Astrocyte (in vitro differentiated cells and primary cell): ENCODE measurements around the gene CLDN22. TPM values are rescaled to one million over a fixed set of nuclear protein-coding genes. Genes with fewer than 3 reads are reported as not detected.

Experiments
- DNase-seq: peaks from one replicate; pipeline ENCODE4 v3.0.0-alpha.2; 2010; ENCODE audit warnings: low read depth
- FAIRE-seq: peaks from 2 replicates; lab custom pipeline; 2011; peaks lifted over from hg19 to GRCh38; lab: Jason Lieb, UNC
- H2AFZ ChIP-seq: 2 replicates; pipeline ENCODE4 v1.6.0; 2012; ENCODE audit warnings: low read depth, low read length, inconsistent platforms
- H3K27ac ChIP-seq: 2 replicates; pipeline ENCODE4 v1.5.1; 2011; ENCODE audit warnings: low read depth, low read length, inconsistent platforms
- H3K27me3 ChIP-seq: 2 replicates; pipeline ENCODE4 v1.6.0; 2011; ENCODE audit warnings: low read length, inconsistent platforms; ENCODE audit not compliant: insufficient read depth
- H3K36me3 ChIP-seq: 2 replicates; pipeline ENCODE4 v1.5.1; 2011; ENCODE audit warnings: low read length, inconsistent platforms; ENCODE audit not compliant: insufficient read depth
- H3K4me1 ChIP-seq: 2 replicates; pipeline ENCODE4 v1.5.1; 2011; ENCODE audit warnings: low read length, inconsistent platforms; ENCODE audit not compliant: insufficient read depth
- H3K4me2 ChIP-seq: 2 replicates; pipeline ENCODE4 v1.6.0; 2012; ENCODE audit warnings: low read length, inconsistent platforms
- H3K4me3 ChIP-seq: 2 replicates; pipeline ENCODE4 v1.5.1; 2011; ENCODE audit warnings: low read depth, mild to moderate bottlenecking, low read length, inconsistent platforms; ENCODE audit not compliant: insufficient read depth
- H3K79me2 ChIP-seq: 2 replicates; pipeline ENCODE4 v1.6.0; 2012; ENCODE audit warnings: mild to moderate bottlenecking, low read length, inconsistent platforms; ENCODE audit not compliant: insufficient read depth
- H3K9ac ChIP-seq: 2 replicates; pipeline ENCODE4 v1.6.0; 2012; ENCODE audit warnings: mild to moderate bottlenecking, low read length, inconsistent platforms
- H3K9me3 ChIP-seq: 2 replicates; pipeline ENCODE4 v1.5.1; 2012; ENCODE audit warnings: low read depth, mild to moderate bottlenecking, low read length, inconsistent platforms; ENCODE audit not compliant: insufficient read depth
- H4K20me1 ChIP-seq: 2 replicates; pipeline ENCODE4 v1.6.0; 2012; ENCODE audit warnings: low read length, inconsistent platforms; ENCODE audit not compliant: insufficient read depth
- H3K27ac Mint-ChIP-seq: one replicate; pipeline ENCODE4 v1.8.0; 2021; ENCODE audit warnings: mild to moderate bottlenecking, mixed read lengths; ENCODE audit not compliant: unreplicated experiment
- H3K27me3 Mint-ChIP-seq: one replicate; pipeline ENCODE4 v1.8.0; 2021; ENCODE audit warnings: low read depth, mixed read lengths; ENCODE audit not compliant: unreplicated experiment
- H3K36me3 Mint-ChIP-seq: one replicate; pipeline ENCODE4 v1.8.0; 2021; ENCODE audit warnings: low read depth, mixed read lengths; ENCODE audit not compliant: unreplicated experiment
- H3K4me1 Mint-ChIP-seq: one replicate; pipeline ENCODE4 v1.8.0; 2021; ENCODE audit warnings: low read depth, mixed read lengths; ENCODE audit not compliant: unreplicated experiment
- H3K4me3 Mint-ChIP-seq: one replicate; pipeline ENCODE4 v1.8.0; 2021; ENCODE audit warnings: mild to moderate bottlenecking, moderate library complexity, mixed read lengths; ENCODE audit not compliant: unreplicated experiment
- H3K9me3 Mint-ChIP-seq: one replicate; pipeline ENCODE4 v1.8.0; 2021; ENCODE audit warnings: mild to moderate bottlenecking, mixed read lengths; ENCODE audit not compliant: unreplicated experiment
- EZH2 ChIP-seq: IDR thresholded peaks from 2 replicates; pipeline ENCODE4 v1.6.1; 2012; ENCODE audit warnings: mild to moderate bottlenecking, low read length, inconsistent platforms; ENCODE audit not compliant: insufficient read depth
- total RNA-seq: library from RNA; stranded (reverse); gene quantifications from 2 replicates; pipeline ENCODE4 v1.2.1, GENCODE V29; 2021
- TF ChIP-seq, protein P1 (sequence below): IDR thresholded peaks from 2 replicates; pipeline ENCODE4 v1.5.1; 2011; ENCODE audit warnings: low read depth, mild to moderate bottlenecking, inconsistent platforms, low read length, moderate library complexity; ENCODE audit not compliant: insufficient read depth

CLDN22 gene
- total RNA-seq, 1 donor from 2014 or later, result not detected

- DNase-seq, result no peak
- Mint-ChIP-seq H3K27ac (no peak overlapping the region), H3K27me3 (peaks cover 2% of the 10 kb centered on the region), H3K36me3 (peaks cover 2% of the 10 kb centered on the region), H3K4me1 (peaks cover 8% of the 10 kb centered on the region), H3K9me3 (peaks cover 4% of the 10 kb centered on the region), H3K4me3 (no peak overlapping the region)
- Histone ChIP-seq H3K4me3 (no peak overlapping the region), H4K20me1 (no peaks in the 10 kb centered on the region), H3K27ac (no peak overlapping the region), H2AFZ (no peak overlapping the region), H3K4me2 (no peak overlapping the region), H3K9me3 (no peaks in the 10 kb centered on the region), H3K9ac (no peak overlapping the region), H3K27me3 (no peaks in the 10 kb centered on the region), H3K79me2 (no peaks in the 10 kb centered on the region), H3K4me1 (peaks cover 25% of the 10 kb centered on the region), H3K36me3 (no peaks in the 10 kb centered on the region)
- TF ChIP-seq, protein P1, sequence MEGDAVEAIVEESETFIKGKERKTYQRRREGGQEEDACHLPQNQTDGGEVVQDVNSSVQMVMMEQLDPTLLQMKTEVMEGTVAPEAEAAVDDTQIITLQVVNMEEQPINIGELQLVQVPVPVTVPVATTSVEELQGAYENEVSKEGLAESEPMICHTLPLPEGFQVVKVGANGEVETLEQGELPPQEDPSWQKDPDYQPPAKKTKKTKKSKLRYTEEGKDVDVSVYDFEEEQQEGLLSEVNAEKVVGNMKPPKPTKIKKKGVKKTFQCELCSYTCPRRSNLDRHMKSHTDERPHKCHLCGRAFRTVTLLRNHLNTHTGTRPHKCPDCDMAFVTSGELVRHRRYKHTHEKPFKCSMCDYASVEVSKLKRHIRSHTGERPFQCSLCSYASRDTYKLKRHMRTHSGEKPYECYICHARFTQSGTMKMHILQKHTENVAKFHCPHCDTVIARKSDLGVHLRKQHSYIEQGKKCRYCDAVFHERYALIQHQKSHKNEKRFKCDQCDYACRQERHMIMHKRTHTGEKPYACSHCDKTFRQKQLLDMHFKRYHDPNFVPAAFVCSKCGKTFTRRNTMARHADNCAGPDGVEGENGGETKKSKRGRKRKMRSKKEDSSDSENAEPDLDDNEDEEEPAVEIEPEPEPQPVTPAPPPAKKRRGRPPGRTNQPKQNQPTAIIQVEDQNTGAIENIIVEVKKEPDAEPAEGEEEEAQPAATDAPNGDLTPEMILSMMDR, result no peak
- no peak for TF ChIP-seq EZH2
- no peak for FAIRE-seq
Observed at GRCh38 chr4:183347146-183347545, 27.1 kb upstream of the CLDN22 start.

DNA sequence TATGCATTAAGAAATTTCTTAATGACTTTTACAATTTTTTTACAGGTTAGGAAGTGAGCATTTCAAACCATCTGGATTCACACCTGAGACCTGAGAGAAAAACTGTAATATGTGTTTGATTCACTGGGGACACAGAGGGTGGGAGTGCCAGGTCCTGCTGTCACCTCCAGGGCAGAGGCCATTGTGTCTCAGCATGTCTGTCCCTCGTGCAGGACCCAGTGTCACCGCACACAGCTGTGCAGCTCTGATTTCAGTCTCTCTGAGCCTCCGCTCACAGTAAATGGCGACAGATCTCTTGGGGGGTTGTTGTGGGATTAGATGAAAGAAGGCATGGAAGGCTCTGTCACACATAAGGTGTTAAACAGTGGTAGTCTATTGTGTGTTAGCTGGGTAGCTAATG is 25.2 kb upstream of the CLDN22 start:
- Histone ChIP-seq H3K27me3 (no peaks in the 10 kb centered on the region), H3K9me3 (no peaks in the 10 kb centered on the region), H3K27ac (no peak overlapping the region), H3K9ac (no peak overlapping the region), H3K79me2 (no peaks in the 10 kb centered on the region), H3K4me2 (no peak overlapping the region), H2AFZ (no peak overlapping the region), H3K4me1 (peaks cover 21% of the 10 kb centered on the region), H3K4me3 (no peak overlapping the region), H3K36me3 (no peaks in the 10 kb centered on the region), H4K20me1 (no peaks in the 10 kb centered on the region)
- H3K36me3 Mint-ChIP-seq, result peaks cover 2% of the 10 kb centered on the region
- no peak for DNase-seq
- no peak overlapping the region for H3K27ac Mint-ChIP-seq
- H3K27me3 Mint-ChIP-seq, result peaks cover 2% of the 10 kb centered on the region
- peaks cover 8% of the 10 kb centered on the region for H3K4me1 Mint-ChIP-seq
- no peak overlapping the region for H3K4me3 Mint-ChIP-seq
- no peak for FAIRE-seq
- peaks cover 2% of the 10 kb centered on the region for H3K9me3 Mint-ChIP-seq
- TF ChIP-seq, protein P1, result no peak
- no peak for TF ChIP-seq EZH2

DNA sequence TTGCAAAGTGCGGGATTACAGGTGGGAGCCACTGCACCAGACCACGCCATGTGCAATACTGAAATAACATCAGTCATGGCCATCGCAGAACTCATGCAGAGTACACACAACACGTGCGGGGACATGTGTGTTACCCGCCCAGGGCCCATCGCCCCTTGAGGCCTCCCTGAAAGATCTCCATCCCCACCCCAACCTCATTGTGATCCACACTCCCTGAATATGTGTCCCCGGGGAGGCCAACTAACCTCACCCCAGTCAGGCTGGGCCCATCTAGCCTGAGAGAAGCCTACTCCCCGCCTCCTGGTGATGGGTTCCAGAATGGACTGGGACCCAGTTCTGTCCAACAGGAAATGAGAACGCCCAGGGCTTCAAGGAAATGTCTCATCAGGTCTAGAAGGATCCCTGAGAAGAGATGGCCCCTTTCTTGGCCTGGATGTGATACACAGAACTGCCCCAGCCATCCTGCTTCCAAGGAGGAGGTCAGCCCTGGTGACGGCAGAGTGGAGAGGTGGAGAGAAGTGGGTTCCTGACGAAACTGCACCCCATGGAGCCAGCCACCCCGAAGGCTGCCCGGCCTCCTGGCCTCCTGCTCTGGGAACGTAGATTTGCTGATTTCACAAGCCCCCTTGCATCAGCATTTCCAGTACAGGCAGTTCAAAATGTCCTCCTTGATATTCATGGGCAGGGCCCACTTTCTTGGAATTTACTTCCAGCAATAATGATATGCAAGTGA is 24.6 kb upstream of the CLDN22 start:
- no peaks in the 10 kb centered on the region for H3K36me3 ChIP-seq
- no peak for FAIRE-seq
- H3K27me3 Mint-ChIP-seq, result peaks cover 2% of the 10 kb centered on the region

More for the DNA sequence above, 24.6 kb upstream of the CLDN22 start:
- peaks cover 19% of the 10 kb centered on the region for H3K4me1 ChIP-seq
- H4K20me1 ChIP-seq, result no peaks in the 10 kb centered on the region
- no peak overlapping the region for H3K4me3 Mint-ChIP-seq
- peaks cover 8% of the 10 kb centered on the region for H3K4me1 Mint-ChIP-seq
- no peak for DNase-seq
- no peaks in the 10 kb centered on the region for H3K9me3 ChIP-seq
- H3K4me2 ChIP-seq, result no peak overlapping the region
- no peaks in the 10 kb centered on the region for H3K27me3 ChIP-seq
- no peak for TF ChIP-seq EZH2
- TF ChIP-seq, protein P1, result no peak
- H2AFZ ChIP-seq, result no peak overlapping the region
- H3K27ac Mint-ChIP-seq, result no peak overlapping the region
- H3K79me2 ChIP-seq, result no peaks in the 10 kb centered on the region
- peaks cover 2% of the 10 kb centered on the region for H3K36me3 Mint-ChIP-seq
- peaks cover 2% of the 10 kb centered on the region for H3K9me3 Mint-ChIP-seq
- H3K9ac ChIP-seq, result no peak overlapping the region
- no peak overlapping the region for H3K4me3 ChIP-seq
- no peak overlapping the region for H3K27ac ChIP-seq
